H1 (cell line): Measurements from ENCODE around the gene IRF4. TPM values are rescaled to one million over a fixed set of nuclear protein-coding genes. Genes with fewer than 3 reads are reported as not detected.

Experiments used
- CTCF ChIA-PET: fragments of 300-600 bp; sonication (Branson Sonifier 250); formaldehyde crosslinking; loops from one replicate; lab custom pipeline; 2021; ENCODE audit not compliant: partially characterized antibody; lab: Charles Lee
- POLR2A ChIA-PET: fragments of 300-600 bp; sonication (Branson Sonifier 250); formaldehyde crosslinking; loops from one replicate; lab custom pipeline; 2021; ENCODE audit warnings: inconsistent platforms; ENCODE audit not compliant: partially characterized antibody; lab: Charles Lee
- DNase-seq, 2 experiments: peaks; one replicate each; pipeline versions ENCODE4 v3.0.0 to v3.0.0-alpha.2; 2010 to 2022; ENCODE audit warnings: low spot score in 2 of 2, low read depth in 1 of 2, mixed read lengths in 1 of 2
- FAIRE-seq: peaks from 2 replicates; lab custom pipeline; 2011; peaks lifted over from hg19 to GRCh38; lab: Jason Lieb, UNC
- H2AFZ ChIP-seq: 2 replicates; pipeline ENCODE4 v1.8.1; 2012; ENCODE audit warnings: low read length, inconsistent platforms
- H2AK5ac ChIP-seq: 2 replicates; pipeline ENCODE4 v1.6.1; 2013; ENCODE audit warnings: low read depth, low read length
- H2BK120ac ChIP-seq: replicated peaks from 2 replicates; pipeline ENCODE3; 2013; ENCODE audit warnings: low read depth, low read length, inconsistent platforms
- H2BK12ac ChIP-seq: 2 replicates; pipeline ENCODE4 v1.6.1; 2013; ENCODE audit warnings: low read depth, low read length
- H2BK15ac ChIP-seq: 2 replicates; pipeline ENCODE4 v1.6.1; 2013; ENCODE audit warnings: low read length
- H2BK20ac ChIP-seq: 2 replicates; pipeline ENCODE4 v1.6.1; 2013; ENCODE audit warnings: low read length
- H2BK5ac ChIP-seq: 2 replicates; pipeline ENCODE4 v1.6.1; 2013; ENCODE audit warnings: low read depth, low read length
- H3K14ac ChIP-seq: 2 replicates; pipeline ENCODE4 v1.6.1; 2013; ENCODE audit warnings: inconsistent platforms; ENCODE audit not compliant: insufficient read length
- H3K18ac ChIP-seq: 2 replicates; pipeline ENCODE4 v1.6.1; 2013; ENCODE audit warnings: low read length; ENCODE audit errors: extremely low read depth
- H3K23ac ChIP-seq: 2 replicates; pipeline ENCODE4 v1.6.1; 2013; ENCODE audit warnings: inconsistent platforms; ENCODE audit not compliant: insufficient read length
- H3K23me2 ChIP-seq: 2 replicates; pipeline ENCODE4 v1.6.1; 2013; ENCODE audit warnings: low read depth, low read length
- H3K27ac ChIP-seq: 2 replicates; pipeline ENCODE4 v1.6.1; 2011; ENCODE audit warnings: low read depth, low read length, inconsistent platforms
- H3K27me3 ChIP-seq, 4 experiments: replicated peaks in 1 of 4; 1 replicate in 1 of 4; 2 replicates in 3 of 4; pipeline versions ENCODE4 v1.6.1 to v1.8.1; 2011 to 2013; ENCODE audit warnings: low read length in 3 of 4, mild to moderate bottlenecking in 3 of 4, inconsistent platforms in 2 of 4, mixed read lengths in 2 of 4, moderate library complexity in 1 of 4; ENCODE audit not compliant: control insufficient read depth in 3 of 4, insufficient read depth in 3 of 4; ENCODE audit errors: extremely low read depth in 1 of 4
- H3K36me3 ChIP-seq, 4 experiments: 2 replicates each; pipeline versions ENCODE4 v1.6.1 to v1.8.1; 2011 to 2013; ENCODE audit warnings: mild to moderate bottlenecking in 4 of 4, low read length in 3 of 4, moderate library complexity in 2 of 4, control low read depth in 1 of 4, inconsistent platforms in 1 of 4; ENCODE audit not compliant: insufficient read depth in 4 of 4, control insufficient read depth in 2 of 4
- H3K4ac ChIP-seq: replicated peaks from 2 replicates; pipeline ENCODE3; 2013; ENCODE audit warnings: low read length, low read depth, mixed read lengths, inconsistent platforms; ENCODE audit not compliant: insufficient read length
- H3K4me1 ChIP-seq, 4 experiments: replicated peaks in 1 of 4; 1 replicate in 1 of 4; 2 replicates in 3 of 4; pipeline versions ENCODE4 v1.6.1 to v1.8.1; 2011 to 2013; ENCODE audit warnings: low read length in 3 of 4, inconsistent platforms in 2 of 4, mixed read lengths in 1 of 4; ENCODE audit not compliant: insufficient read depth in 4 of 4, control insufficient read depth in 3 of 4
- H3K4me2 ChIP-seq, 2 experiments: 2 replicates each; pipeline versions ENCODE4 v1.6.1 to v1.8.1; 2011 to 2013; ENCODE audit warnings: low read depth in 2 of 2, low read length in 2 of 2, control low read depth in 1 of 2, inconsistent platforms in 1 of 2, mild to moderate bottlenecking in 1 of 2; ENCODE audit not compliant: insufficient read depth in 1 of 2
- H3K4me3 ChIP-seq, 4 experiments: fragments of 200-600, 300-600 bp in 1 of 4; sonication (generic), shearing (Covaris generic), sonication (Bioruptor Twin) in 1 of 4; 2 replicates each; pipeline versions ENCODE4 v1.5.1 to v1.8.1; 2011 to 2016; ENCODE audit warnings: low read length in 4 of 4, low read depth in 3 of 4, control low read depth in 2 of 4, inconsistent platforms in 2 of 4, mild to moderate bottlenecking in 2 of 4, mixed read lengths in 1 of 4, moderate library complexity in 1 of 4; ENCODE audit not compliant: insufficient read depth in 2 of 4; ENCODE audit errors: extremely low read depth in 1 of 4
- H3K56ac ChIP-seq: replicated peaks from 2 replicates; pipeline ENCODE3; 2013; ENCODE audit warnings: low read depth, mild to moderate bottlenecking, mixed read lengths, low read length, inconsistent platforms; ENCODE audit not compliant: insufficient read length
- H3K79me1 ChIP-seq: 2 replicates; pipeline ENCODE4 v1.6.1; 2013; ENCODE audit warnings: low read depth, low read length, control low read depth
- H3K79me2 ChIP-seq, 2 experiments: 2 replicates each; pipeline versions ENCODE4 v1.6.1 to v1.8.1; 2012 to 2013; ENCODE audit warnings: low read length in 2 of 2, mild to moderate bottlenecking in 2 of 2, inconsistent platforms in 1 of 2; ENCODE audit not compliant: insufficient read depth in 2 of 2, control insufficient read depth in 1 of 2
- H3K9ac ChIP-seq, 4 experiments: replicated peaks in 1 of 4; 1 replicate in 1 of 4; 2 replicates in 3 of 4; pipeline versions ENCODE4 v1.6.1 to v1.8.1; 2011 to 2013; ENCODE audit warnings: low read depth in 3 of 4, low read length in 3 of 4, control low read depth in 2 of 4, mild to moderate bottlenecking in 2 of 4, moderate library complexity in 2 of 4, inconsistent platforms in 1 of 4; ENCODE audit errors: extremely low read depth in 1 of 4
- H3K9me3 ChIP-seq, 2 experiments: 2 replicates each; pipeline versions ENCODE4 v1.6.1 to v1.8.1; 2012 to 2013; ENCODE audit warnings: mild to moderate bottlenecking in 2 of 2, moderate library complexity in 2 of 2, control low read depth in 1 of 2, inconsistent platforms in 1 of 2, low read depth in 1 of 2, low read length in 1 of 2, mixed read lengths in 1 of 2; ENCODE audit not compliant: insufficient read depth in 2 of 2
- H4K20me1 ChIP-seq, 2 experiments: replicated peaks in 1 of 2; 2 replicates each; pipeline versions ENCODE3 to v1.8.1; 2011 to 2013; ENCODE audit warnings: inconsistent platforms in 2 of 2, low read length in 2 of 2, mild to moderate bottlenecking in 1 of 2; ENCODE audit not compliant: insufficient read depth in 2 of 2, control insufficient read depth in 1 of 2
- H4K5ac ChIP-seq: 2 replicates; pipeline ENCODE4 v1.6.1; 2013; ENCODE audit warnings: low read length, low read depth, mixed read lengths, inconsistent platforms; ENCODE audit not compliant: insufficient read length
- H4K8ac ChIP-seq: 2 replicates; pipeline ENCODE4 v1.8.0; 2013; ENCODE audit warnings: mild to moderate bottlenecking, moderate library complexity, low read length, inconsistent platforms; ENCODE audit not compliant: insufficient read depth; ENCODE audit errors: extremely low read depth
- H4K91ac ChIP-seq: replicated peaks from 2 replicates; pipeline ENCODE3; 2013; ENCODE audit warnings: low read length, mixed read lengths, inconsistent platforms; ENCODE audit not compliant: insufficient read length
- TCF12 ChIP-seq: IDR thresholded peaks from 2 replicates; pipeline ENCODE4 v1.6.1; 2011; ENCODE audit warnings: low read depth, mild to moderate bottlenecking, low read length
- WGBS, 2 experiments: shearing (Covaris generic) in 1 of 2; methylation state at CpG; one replicate each; pipeline versions ENCODE4 v1.1.6 to v1.1.7; 2013 to 2015; ENCODE audit warnings: low lambda C conversion rate in 2 of 2, mixed read lengths in 2 of 2, inconsistent platforms in 1 of 2, low coverage in 1 of 2, missing lambda C conversion rate in 1 of 2; ENCODE audit not compliant: insufficient replicate concordance in 2 of 2, insufficient coverage in 1 of 2, insufficient read length in 1 of 2; ENCODE audit errors: extremely low coverage in 1 of 2, missing lambda C conversion rate in 1 of 2; 5-methylcytosine and 5-hydroxymethylcytosine counted together
- polyA plus RNA-seq, 7 experiments: library from polyadenylated mRNA; depleted of rRNA in 3 of 7; stranded (reverse) in 5 of 7; unstranded in 2 of 7; fragments of >200 nt in 5 of 7; fragments of 200-250 nt in 2 of 7; gene quantifications; 1 replicate in 5 of 7; 2 replicates in 1 of 7; 4 replicates in 1 of 7; pipeline versions ENCODE4 v1.2.1 to v1.2.3, GENCODE V29; 2011 to 2013; ENCODE audit warnings: missing spikeins in 2 of 7, mixed read lengths in 2 of 7
- total RNA-seq: library from RNA; stranded (reverse); fragmentation: NEBNext Ultra II Directional; extraction: Animal tissue kit (Norgen Biotek cat#: 25700); gene quantifications from 2 replicates; pipeline ENCODE4 v1.2.1, GENCODE V29; 2021

IRF4 gene
- total and polyA plus RNA-seq, 2 of the 8 experiments (the other 6 are each of a cell fraction or from before 2014, with no cell fraction given): 0.77 to 2.1 TPM

- H3K79me2 ChIP-seq: no peaks in the 10 kb centered on the region
- no peak overlapping the region for H2BK12ac ChIP-seq
- CTCF ChIA-PET: no interaction called here
- peaks cover 43 to 82% of the 10 kb centered on the region in 2 experiments for H3K9me3 ChIP-seq
- no peak overlapping the region for H3K4ac ChIP-seq
- peaks cover 0 to 4% of the 10 kb centered on the region in 2 experiments for H4K20me1 ChIP-seq
- H3K4me3 ChIP-seq: no peak overlapping the region
- POLR2A ChIA-PET: interaction anchor here (0.9 kb wide), 1 partner anchor 14 kb away, joined by 3 read pairs; no protein-coding TSS in a partner anchor
- no peak for TF ChIP-seq TCF12
- TF ChIP-seq, all 59 proteins: peak for 0
- WGBS, 2 experiments: 91% methylated on average over 17 of the region's 17 CpGs; no CpG with 5 or more reads in 1 of the 2 experiments
- H3K27ac ChIP-seq: no peak overlapping the region
- H3K36me3 ChIP-seq: no peaks in the 10 kb centered on the region; a peak in 1 of 8 replicates
- H3K4me2 ChIP-seq: no peak overlapping the region
- H2BK120ac ChIP-seq: no peak overlapping the region
- DNase-seq (no peak), FAIRE-seq (no peak)
- H4K5ac ChIP-seq: no peak overlapping the region
- no peak overlapping the region for H3K9ac ChIP-seq
- H3K18ac ChIP-seq: no peak overlapping the region
- no peak overlapping the region for H4K91ac ChIP-seq
- no peaks in the 10 kb centered on the region; a peak in 2 of 7 replicates for H3K27me3 ChIP-seq
- no peak overlapping the region for H3K56ac ChIP-seq
- H2BK15ac ChIP-seq: no peak overlapping the region
- no peaks in the 10 kb centered on the region; the same call in 1 of the 2 replicates for H3K23me2 ChIP-seq
- H3K4me1 ChIP-seq: no peaks in the 10 kb centered on the region
- no peak overlapping the region for H4K8ac ChIP-seq
- H2AK5ac ChIP-seq: no peak overlapping the region
- no peak overlapping the region for H3K14ac ChIP-seq
- no peak overlapping the region for H2BK20ac ChIP-seq
- H3K79me1 ChIP-seq: peaks cover 3% of the 10 kb centered on the region; the same call in 1 of the 2 replicates
- no peak overlapping the region for H3K23ac ChIP-seq
- H2BK5ac ChIP-seq: no peak overlapping the region
- no peak overlapping the region for H2AFZ ChIP-seq
These were observed 45.7 kb upstream of the IRF4 start for GRCh38 chr6:345747-346385.
